Pancreas (tissue), 10 donors: ENCODE results near the gene LRRC61. TPM values are rescaled to one million over a fixed set of nuclear protein-coding genes. Genes with fewer than 3 reads are reported as not detected.

Experiments used
- ATAC-seq, 4 donors: fragments of 200-7000 bp; cut with Tn5 transposase; one replicate each; pipeline versions ENCODE4 v1.8.0 to v1.9.1; 2020; ENCODE audit warnings: mild to moderate bottlenecking in 4 of 4, moderate library complexity in 4 of 4
- DNase-seq, 6 donors: peaks; one replicate each; pipeline ENCODE4 v3.0.0-alpha.2; 2020
- FAIRE-seq: peaks from 2 replicates; lab custom pipeline; 2012; peaks lifted over from hg19 to GRCh38; lab: Jason Lieb, UNC
- H3K27ac ChIP-seq, 4 donors: fragments of 200-600 bp; sonication (generic); 1 replicate in 3 of 4; 2 replicates in 1 of 4; pipeline versions ENCODE4 v1.5.0 to v1.8.0; 2020
- H3K27me3 ChIP-seq, 4 donors: fragments of 200-600 bp; one replicate each; pipeline ENCODE4 v1.8.0; 2021
- H3K36me3 ChIP-seq, 3 donors: fragments of 200-600 bp; sonication (generic) in 1 of 3; one replicate each; pipeline versions ENCODE4 v1.5.0 to v1.8.0; 2020 to 2021
- H3K4me1 ChIP-seq, 3 donors: fragments of 200-600 bp; one replicate each; pipeline ENCODE4 v1.8.0; 2021
- H3K4me3 ChIP-seq, 4 donors: fragments of 200-600 bp; sonication (generic) in 2 of 4; one replicate each; pipeline versions ENCODE4 v1.5.0 to v1.8.0; 2020 to 2021
- H3K9me3 ChIP-seq, 4 donors: fragments of 200-600 bp; one replicate each; pipeline ENCODE4 v1.8.0; 2021
- WGBS, 2 donors: extraction: QIAGEN DNeasy Blood & Tissue Kit; methylation state at CpG; one replicate each; pipeline ENCODE4 v1.1.7; 2013; 5-methylcytosine and 5-hydroxymethylcytosine counted together
- intact Hi-C, 3 donors: fragments of 100-400 bp; cut with DNase I; formaldehyde crosslinking; loops; one replicate each; pipeline versions ENCODE4 v1.11.1 to v1.14.2; 2022
- polyA plus RNA-seq, 2 donors: library from polyadenylated mRNA; stranded (reverse); fragments of 200-250 nt; gene quantifications; one replicate each; pipeline ENCODE4 v1.2.3, GENCODE V29; 2013
- total RNA-seq, 6 donors: library from RNA; stranded (reverse); fragmentation: NEBNext Ultra II Directional in 4 of 6; extraction: Animal tissue kit (Norgen Biotek cat#: 25700) in 4 of 6; gene quantifications; one replicate each; pipeline versions ENCODE4 v1.2.1 to v1.2.4, GENCODE V29; 2021 to 2023
- TF ChIP-seq, protein P1 (sequence below), 4 donors: fragments of 200-600 bp; sonication (generic) in 3 of 4; IDR thresholded peaks; one replicate each; pipeline versions ENCODE4 v1.5.0 to v1.8.0; 2021; ENCODE audit warnings: antibody characterized with exemption in 4 of 4
- donor health status: healthy with polysubstance abuse.
- donor health status: DM: no; HTN: no; CAD: no; lungs with moderate emphysema.
- donor health status: DM: no; HTN: no; CAD: no.
- donor health status: control.
- donor health status: control.
- donor health status: Bipolar disorder and iron deficiency.
- donor health status: DM: yes; HTN: yes; CAD: no.
- donor health status: DM: no; HTN: no; CAD: no.
- donor health status: DM: no; HTN: no; CAD: no.
- donor health status: DM: yes; HTN: yes; CAD: no.

The LRRC61 gene
- total and polyA plus RNA-seq, 8 donors: 7.1 to 11.2 (median 8.8) TPM

GRCh38 chr7:150351587-150352194, 28.5 kb downstream of the LRRC61 start:
- Histone ChIP-seq H3K27me3 (no peaks in the 10 kb centered on the region), H3K4me1 (peaks cover 5 to 11% (median 7%) of the 10 kb centered on the region in 3 donors), H3K9me3 (no peaks in the 10 kb centered on the region), H3K36me3 (no peaks in the 10 kb centered on the region), H3K4me3 (no peak overlapping the region), H3K27ac (no peak overlapping the region)
- DNase-seq (peak in 1 of 6 donors; percentile 4), ATAC-seq (peak in 1 of 4 donors; percentile 25), FAIRE-seq (no peak)
- WGBS, 2 donors: 63 to 68% methylated on average over 8 of the region's 8 CpGs
- TF ChIP-seq, protein P1, sequence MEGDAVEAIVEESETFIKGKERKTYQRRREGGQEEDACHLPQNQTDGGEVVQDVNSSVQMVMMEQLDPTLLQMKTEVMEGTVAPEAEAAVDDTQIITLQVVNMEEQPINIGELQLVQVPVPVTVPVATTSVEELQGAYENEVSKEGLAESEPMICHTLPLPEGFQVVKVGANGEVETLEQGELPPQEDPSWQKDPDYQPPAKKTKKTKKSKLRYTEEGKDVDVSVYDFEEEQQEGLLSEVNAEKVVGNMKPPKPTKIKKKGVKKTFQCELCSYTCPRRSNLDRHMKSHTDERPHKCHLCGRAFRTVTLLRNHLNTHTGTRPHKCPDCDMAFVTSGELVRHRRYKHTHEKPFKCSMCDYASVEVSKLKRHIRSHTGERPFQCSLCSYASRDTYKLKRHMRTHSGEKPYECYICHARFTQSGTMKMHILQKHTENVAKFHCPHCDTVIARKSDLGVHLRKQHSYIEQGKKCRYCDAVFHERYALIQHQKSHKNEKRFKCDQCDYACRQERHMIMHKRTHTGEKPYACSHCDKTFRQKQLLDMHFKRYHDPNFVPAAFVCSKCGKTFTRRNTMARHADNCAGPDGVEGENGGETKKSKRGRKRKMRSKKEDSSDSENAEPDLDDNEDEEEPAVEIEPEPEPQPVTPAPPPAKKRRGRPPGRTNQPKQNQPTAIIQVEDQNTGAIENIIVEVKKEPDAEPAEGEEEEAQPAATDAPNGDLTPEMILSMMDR (IDR thresholded peaks at IDR 0.05): no peak
- intact Hi-C loops: no loop called here

DNA sequence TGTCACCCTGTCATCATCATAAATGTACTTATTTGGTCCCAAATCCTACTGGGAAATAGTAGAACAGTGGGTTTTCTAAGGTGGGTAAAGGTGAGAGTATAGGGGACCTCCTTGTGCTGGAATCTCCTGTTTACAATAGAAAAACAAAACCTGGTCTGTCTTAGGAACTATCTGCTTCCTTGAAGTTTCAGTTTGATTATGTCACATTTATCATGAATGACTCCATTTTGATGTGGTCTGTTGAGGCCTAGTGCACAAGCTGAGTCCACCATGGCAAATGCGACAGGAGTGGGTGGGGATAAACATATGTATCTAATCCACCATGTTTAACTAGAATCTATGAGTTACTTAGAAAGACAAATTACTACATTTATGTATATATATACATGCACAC, 32.5 kb downstream of the LRRC61 start:
- intact Hi-C loops: no loop called here
- Histone ChIP-seq H3K27me3 (no peaks in the 10 kb centered on the region), H3K4me1 (peaks cover 5 to 11% (median 7%) of the 10 kb centered on the region in 3 donors), H3K4me3 (no peak overlapping the region), H3K9me3 (no peaks in the 10 kb centered on the region), H3K27ac (peak overlapping the region; percentile 6 to 73 (median 56)), H3K36me3 (no peaks in the 10 kb centered on the region)
- peak in 2 of 4 donors; percentile 3 to 9 for ATAC-seq
- FAIRE-seq: no peak
- TF ChIP-seq, protein P1 (IDR thresholded peaks at IDR 0.05): no peak
- no peak for DNase-seq
- WGBS, 2 donors: 68 to 85% methylated on average over 1 of the region's 1 CpG

DNA sequence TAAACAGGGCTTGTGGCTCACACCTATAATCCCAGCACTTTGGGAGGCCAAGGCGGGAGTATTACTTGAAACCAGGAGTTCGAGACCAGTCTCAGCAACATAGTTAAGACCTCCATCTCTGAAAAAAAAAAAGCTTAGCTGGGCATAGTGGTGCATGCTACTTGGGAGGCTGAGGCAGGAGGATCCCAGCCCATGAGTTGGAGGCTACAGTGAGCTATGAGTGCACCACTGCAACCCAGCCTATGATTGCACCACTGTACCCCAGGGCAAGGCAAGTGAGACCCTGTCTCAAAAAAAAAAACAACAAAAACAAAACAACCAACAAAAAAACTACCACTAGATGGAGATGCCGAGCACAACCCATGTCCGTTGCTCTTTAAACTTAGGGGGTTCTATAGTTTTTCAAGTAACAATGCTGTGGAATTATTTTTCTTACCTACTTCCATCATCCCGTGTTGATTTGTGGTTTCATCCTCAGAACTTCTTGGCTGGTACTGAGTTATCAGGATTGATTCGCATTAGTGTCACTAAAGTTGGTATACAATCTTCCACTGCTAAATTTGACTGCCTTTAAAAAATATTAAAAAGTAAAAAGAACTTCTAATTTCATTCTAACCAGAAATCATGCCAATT, 33.2 kb downstream of the LRRC61 start:
- FAIRE-seq (no peak), DNase-seq (no peak), ATAC-seq (peak in 3 of 4 donors; percentile 54 to 59 (median 56))
- Histone ChIP-seq H3K4me3 (no peak overlapping the region), H3K9me3 (no peaks in the 10 kb centered on the region), H3K27me3 (no peaks in the 10 kb centered on the region), H3K4me1 (peaks cover 5 to 11% (median 7%) of the 10 kb centered on the region in 3 donors), H3K36me3 (no peaks in the 10 kb centered on the region), H3K27ac (peak overlapping the region in 2 of 4 donors; percentile 52 to 60)
- TF ChIP-seq, protein P1 (IDR thresholded peaks at IDR 0.05): peak; percentile 6 to 46 (median 40)
- intact Hi-C loops: no loop called here
- WGBS, 2 donors: 26% methylated on average over 6 of the region's 6 CpGs

DNA sequence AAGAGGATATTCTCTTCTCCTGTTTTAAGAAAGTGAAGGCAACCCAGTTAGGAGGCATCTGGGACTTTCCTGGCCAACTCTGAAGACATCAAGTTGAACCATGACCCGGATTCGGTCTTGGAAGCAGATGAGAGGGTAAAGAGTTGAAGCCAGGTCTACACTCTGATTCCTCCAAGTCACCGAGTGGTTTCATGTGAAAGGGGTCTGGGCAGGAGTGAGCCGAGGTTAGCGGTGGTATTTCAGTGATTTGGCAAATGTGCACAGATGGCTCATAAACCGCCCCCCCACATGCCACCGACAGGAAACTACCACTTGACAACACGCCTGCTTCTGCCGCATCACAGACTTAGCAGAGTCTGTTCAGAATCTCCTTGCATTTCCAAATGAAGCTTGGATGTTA, 34.1 kb downstream of the LRRC61 start:
- Histone ChIP-seq H3K4me3 (no peak overlapping the region), H3K9me3 (no peaks in the 10 kb centered on the region), H3K36me3 (no peaks in the 10 kb centered on the region), H3K27ac (no peak overlapping the region), H3K4me1 (peaks cover 5 to 11% (median 7%) of the 10 kb centered on the region in 3 donors), H3K27me3 (no peaks in the 10 kb centered on the region)
- TF ChIP-seq, protein P1 (IDR thresholded peaks at IDR 0.05): no peak
- WGBS, 2 donors: 68 to 69% methylated on average over 9 of the region's 9 CpGs
- DNase-seq (no peak), ATAC-seq (no peak), FAIRE-seq (no peak)
- intact Hi-C loops: no loop called here
